NCI-H526 (cell line): ENCODE data around the gene KHDC1L.
A peak's percentile ranks its signal among the peaks of the same experiment; 100 is the strongest.
"Not testable (repeated sequence)": the region's sequence is repeated elsewhere in the genome, so short reads cannot be mapped to it uniquely, and the experiment has no call there.

Experiments
- DNase-seq, 2 experiments: peaks; one replicate each; lab custom pipeline; 2025; lab: John Stamatoyannopoulos, UW

KHDC1L gene

DNA sequence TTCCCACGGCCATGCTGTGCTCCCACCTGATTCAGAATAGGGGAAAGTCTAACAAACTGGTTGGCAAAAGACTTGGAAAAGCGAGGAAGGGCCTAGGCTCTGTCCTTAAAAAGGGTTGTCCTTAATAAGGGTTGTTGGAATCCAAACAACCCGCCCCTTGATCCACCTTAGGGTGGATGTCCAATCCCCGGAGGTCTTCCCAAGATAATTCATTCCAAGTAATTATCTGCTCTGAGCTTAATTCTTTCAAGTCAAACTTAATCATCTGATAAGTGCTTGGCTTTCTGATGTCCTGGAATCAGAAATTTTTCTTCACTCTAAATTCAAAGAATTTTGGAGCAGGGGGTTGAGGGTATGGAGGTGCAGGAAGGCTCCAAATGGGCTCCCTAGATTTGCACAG lies at the start of gene KHDC1L:
Gene KHDC1L (minus strand): TSS at position 101 of the 400 bp plus-strand sequence. CDS start 88 bp downstream, at position 13.
- no peak for DNase-seq

- not testable (repeated sequence) for DNase-seq
Measured at GRCh38 chr6:73269296-73269695, 44.0 kb upstream of the KHDC1L start.

- DNase-seq, result not testable (repeated sequence)
Measured at GRCh38 chr6:73268896-73269295, 43.6 kb upstream of the KHDC1L start.

DNA sequence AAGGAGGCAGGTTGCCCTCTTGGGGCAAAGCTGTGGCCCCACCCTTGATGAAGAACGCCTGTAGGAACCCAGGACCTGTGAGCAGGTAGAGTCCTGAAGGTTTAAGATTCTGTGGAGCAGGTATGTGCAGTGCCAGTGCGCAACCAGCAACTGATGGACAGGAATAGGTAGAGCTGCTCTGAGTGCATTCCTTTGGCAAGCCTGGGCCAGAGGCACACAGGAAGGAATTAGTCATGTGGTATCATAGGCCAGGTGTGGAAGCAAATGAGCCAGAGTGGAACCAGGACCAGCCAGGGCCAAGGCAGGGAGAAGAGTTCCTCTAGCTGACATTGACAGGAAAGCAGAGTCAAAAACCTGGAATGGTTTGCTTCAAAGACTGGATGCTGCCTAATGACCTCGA lies 39.1 kb upstream of the KHDC1L start:
- peak in 1 of 2 experiments; percentile 17 for DNase-seq

DNA sequence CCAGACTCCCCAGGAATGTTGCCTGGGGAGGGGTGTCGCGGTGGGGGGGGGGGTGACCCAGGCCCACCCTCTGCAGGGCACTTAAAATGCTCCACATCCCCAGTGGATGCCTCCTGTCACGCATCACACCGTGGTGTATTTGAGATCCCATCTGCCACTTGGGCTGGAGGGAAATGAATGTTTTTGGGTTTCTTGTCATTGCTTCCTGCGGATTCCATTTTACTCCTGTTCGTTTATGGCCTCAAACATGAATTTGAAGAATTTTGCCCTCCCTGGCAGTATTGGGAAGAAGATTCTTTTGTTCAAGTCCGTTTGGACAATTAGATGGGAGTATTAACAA lies 38.2 kb upstream of the KHDC1L start:
- no peak for DNase-seq

- DNase-seq, result peak in 1 of 2 experiments; percentile 77
Measured at GRCh38 chr6:73262671-73263569, 37.6 kb upstream of the KHDC1L start, which contains the start of gene KHDC1. KHDC1 (minus strand) TSS chr6:73263196; CDS start chr6:73242517, 20,679 bp downstream.

- DNase-seq, result no peak
Measured at GRCh38 chr6:73258721-73259120, 33.4 kb upstream of the KHDC1L start.

- DNase-seq, result not testable (repeated sequence)
Measured at GRCh38 chr6:73254323-73254722, 29.0 kb upstream of the KHDC1L start.

DNA sequence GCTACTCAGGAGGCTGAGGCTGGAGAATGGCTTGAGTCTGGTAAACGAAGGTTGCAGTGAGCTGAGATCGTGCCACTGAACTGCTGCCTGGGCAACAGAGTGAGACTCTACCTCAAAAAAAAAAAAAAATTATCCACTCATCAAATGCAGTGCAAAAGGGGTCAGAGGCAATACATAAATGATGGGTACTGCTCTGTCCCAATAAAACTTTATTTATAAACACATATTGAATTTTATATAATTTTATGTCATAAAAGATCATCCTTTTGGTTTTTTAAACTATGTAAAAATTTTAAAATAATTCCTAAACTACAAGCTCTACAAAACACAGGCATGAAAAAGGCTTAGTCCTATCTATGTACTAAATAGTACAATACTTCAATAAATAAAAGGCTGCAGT lies 27.4 kb upstream of the KHDC1L start:
- no peak for DNase-seq

- no peak for DNase-seq
Measured at GRCh38 chr6:73250016-73250415, 24.7 kb upstream of the KHDC1L start.

GRCh38 chr6:73248192-73248903 lies 23.1 kb upstream of the KHDC1L start:
- peak in 1 of 2 experiments; percentile 4 for DNase-seq

- DNase-seq, result no peak
Measured at GRCh38 chr6:73242001-73242400, 16.7 kb upstream of the KHDC1L start.

DNA sequence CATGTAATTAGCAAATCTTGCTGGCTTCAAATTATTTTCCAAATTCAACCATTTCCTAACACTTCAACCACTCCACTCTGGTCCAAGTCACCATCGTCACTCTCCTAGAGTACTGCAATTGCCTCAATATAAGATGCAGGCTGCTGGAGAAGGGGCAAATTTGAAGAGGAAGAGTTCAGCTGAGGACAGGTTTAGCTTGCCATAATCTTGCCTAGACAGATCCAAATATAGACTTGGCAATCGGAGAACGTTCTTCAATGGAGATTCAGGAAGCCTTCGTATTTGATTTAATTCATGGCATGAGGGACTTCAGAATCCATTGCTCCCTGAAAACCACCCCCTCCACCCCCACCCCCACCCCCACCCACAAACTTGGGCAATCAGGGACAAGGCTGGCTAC lies 15.4 kb upstream of the KHDC1L start:
- DNase-seq, result no peak

GRCh38 chr6:73236144-73236750 lies 11.0 kb upstream of the KHDC1L start:
- DNase-seq, result no peak

GRCh38 chr6:73234733-73235132 lies 9.4 kb upstream of the KHDC1L start:
- no peak for DNase-seq

DNA sequence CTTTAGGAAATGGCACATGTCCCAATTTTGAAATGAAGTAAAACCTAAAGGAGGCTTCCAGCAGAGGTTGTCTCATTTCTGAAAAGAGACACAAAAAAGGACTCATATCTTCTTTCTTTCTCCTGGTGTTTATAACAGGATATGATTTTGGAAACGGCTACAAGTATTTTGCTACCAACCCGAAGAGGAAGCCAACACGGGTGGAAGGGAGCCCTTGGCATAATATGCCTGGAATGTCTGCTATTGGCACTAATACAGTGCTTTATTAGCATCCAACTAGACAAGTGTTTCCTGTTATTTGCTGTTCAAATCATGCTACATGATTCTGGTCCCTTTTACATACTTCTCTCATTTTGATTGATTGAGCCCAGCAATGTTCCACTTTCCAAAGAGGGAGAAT lies 8.7 kb upstream of the KHDC1L start:
- DNase-seq, result not testable (repeated sequence)

DNA sequence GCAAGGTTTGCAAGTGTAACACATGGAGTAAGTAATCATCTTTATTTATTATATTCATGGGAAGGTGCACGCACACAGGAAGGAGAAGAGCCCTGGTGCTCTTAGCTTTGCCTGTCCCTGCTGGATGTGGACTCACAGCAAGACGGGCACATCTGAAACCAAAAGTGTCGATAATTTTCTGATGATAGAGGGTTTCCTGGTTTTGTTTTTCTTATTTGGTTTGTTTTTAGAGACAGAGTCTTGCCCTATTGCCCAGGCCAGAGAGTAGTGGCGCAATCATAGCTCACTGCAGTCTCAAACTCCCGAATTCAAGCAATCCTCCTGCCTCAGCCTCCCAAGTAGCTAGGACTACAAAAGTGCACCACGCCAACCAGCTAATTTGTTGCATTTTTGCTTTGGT lies 7.8 kb upstream of the KHDC1L start:
- DNase-seq, result no peak

DNA sequence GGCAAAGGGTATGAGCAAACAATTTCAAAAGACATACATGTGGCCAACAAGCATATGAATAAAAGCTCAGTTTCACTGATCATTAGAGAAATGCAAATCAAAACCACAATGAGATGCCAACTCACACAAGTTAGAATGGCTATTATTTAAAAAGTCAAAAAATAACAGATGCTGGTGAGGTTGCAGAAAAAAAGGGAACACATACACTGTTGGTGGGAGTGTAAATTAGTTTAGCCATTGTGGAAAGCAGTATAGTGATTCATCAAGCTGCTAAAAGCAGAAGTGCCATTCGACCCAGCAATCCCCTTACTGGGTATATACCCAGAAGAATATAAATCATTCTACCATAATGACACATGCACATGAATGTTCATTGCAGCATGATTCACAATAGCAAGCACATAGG lies 6.7 kb upstream of the KHDC1L start:
- peak; percentile 41 to 49 for DNase-seq

DNA sequence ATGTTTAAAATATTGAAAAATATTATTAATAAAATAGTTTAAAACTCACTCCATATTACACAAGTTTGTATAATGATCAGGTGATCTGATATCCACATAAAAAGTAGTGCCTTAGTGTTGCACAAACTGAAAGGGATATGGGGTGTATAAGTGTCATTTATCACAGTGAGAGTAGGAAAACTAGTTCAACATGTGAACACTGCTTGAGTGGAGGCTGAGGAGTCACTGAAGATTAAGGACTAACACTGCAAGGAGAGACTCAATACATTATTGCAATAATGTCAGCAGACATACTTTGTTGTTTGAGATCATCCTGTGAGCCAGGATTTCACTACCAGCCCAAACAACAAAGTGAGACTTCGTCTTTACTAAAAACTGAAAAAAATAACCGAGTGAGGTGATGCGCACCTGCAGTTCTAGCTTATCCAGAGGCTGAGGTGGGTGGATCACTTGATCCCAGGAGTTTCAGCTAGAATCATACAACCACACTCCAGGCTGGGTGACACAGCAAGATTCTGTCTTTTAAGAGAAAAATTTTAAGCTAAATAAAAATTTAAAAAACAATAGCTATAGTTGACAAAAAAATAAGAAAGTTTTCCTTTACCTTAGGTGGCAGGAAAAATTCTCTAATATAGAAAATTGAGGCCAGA lies 2.4 kb upstream of the KHDC1L start:
- DNase-seq, result no peak

- DNase-seq, result no peak
Measured at GRCh38 chr6:73216859-73217258, 8.4 kb downstream of the KHDC1L start.

GRCh38 chr6:73209117-73209516 lies 16.2 kb downstream of the KHDC1L start:
- no peak for DNase-seq

GRCh38 chr6:73207221-73207837 lies 18.0 kb downstream of the KHDC1L start:
- DNase-seq, result no peak
